C4-2B (cell line): Measurements from ENCODE around the gene EHHADH.

Experiments
- H3K27ac ChIP-seq: fragments of 450-650 bp; 2 replicates; pipeline ENCODE4 v1.5.1; 2017
- CTCF ChIP-seq: fragments of 450-650 bp; conservative IDR thresholded peaks from 2 replicates; pipeline ENCODE4 v1.5.1; 2017; ENCODE audit warnings: mild to moderate bottlenecking
- ZFX ChIP-seq: fragments of 450-650 bp; IDR thresholded peaks from 2 replicates; pipeline ENCODE4 v1.6.1; 2017

EHHADH gene

GRCh38 chr3:185197068-185197467 lies 56.8 kb downstream of the EHHADH start:
- TF ChIP-seq ZFX = no peak
- no peak for TF ChIP-seq CTCF
- H3K27ac ChIP-seq = no peak overlapping the region

GRCh38 chr3:185195652-185196051 lies 58.2 kb downstream of the EHHADH start:
- TF ChIP-seq ZFX (no peak), CTCF (no peak)
- no peak overlapping the region for H3K27ac ChIP-seq

GRCh38 chr3:185188816-185189215 lies 65.0 kb downstream of the EHHADH start:
- TF ChIP-seq ZFX (no peak), CTCF (no peak)

GRCh38 chr3:185187391-185187790 lies 66.5 kb downstream of the EHHADH start:
- no peak overlapping the region for H3K27ac ChIP-seq

More at GRCh38 chr3:185188816-185189215, 65.0 kb downstream of the EHHADH start:
- H3K27ac ChIP-seq = no peak overlapping the region

GRCh38 chr3:185176750-185177359 lies 77.0 kb downstream of the EHHADH start:
- TF ChIP-seq CTCF (peak; percentile 90), ZFX (no peak)
- H3K27ac ChIP-seq = no peak overlapping the region

More at GRCh38 chr3:185187391-185187790, 66.5 kb downstream of the EHHADH start:
- TF ChIP-seq ZFX = no peak

GRCh38 chr3:185175370-185175987 lies 78.4 kb downstream of the EHHADH start:
- TF ChIP-seq CTCF = no peak
- TF ChIP-seq ZFX = no peak

GRCh38 chr3:185172086-185173049 lies 81.5 kb downstream of the EHHADH start:
- TF ChIP-seq ZFX = no peak
- no peak for TF ChIP-seq CTCF
- H3K27ac ChIP-seq = no peak overlapping the region

More at GRCh38 chr3:185175370-185175987, 78.4 kb downstream of the EHHADH start:
- no peak overlapping the region for H3K27ac ChIP-seq
